ENCODE results near the gene RAC2. TPM values are rescaled to one million over a fixed set of nuclear protein-coding genes. Genes with fewer than 3 reads are reported as not detected.

RAC2 gene
- total and polyA plus RNA-seq, 2 of the 8 experiments (the other 6 are each of a cell fraction or from before 2014, with no cell fraction given) = 2.3 to 4.3 TPM

DNA sequence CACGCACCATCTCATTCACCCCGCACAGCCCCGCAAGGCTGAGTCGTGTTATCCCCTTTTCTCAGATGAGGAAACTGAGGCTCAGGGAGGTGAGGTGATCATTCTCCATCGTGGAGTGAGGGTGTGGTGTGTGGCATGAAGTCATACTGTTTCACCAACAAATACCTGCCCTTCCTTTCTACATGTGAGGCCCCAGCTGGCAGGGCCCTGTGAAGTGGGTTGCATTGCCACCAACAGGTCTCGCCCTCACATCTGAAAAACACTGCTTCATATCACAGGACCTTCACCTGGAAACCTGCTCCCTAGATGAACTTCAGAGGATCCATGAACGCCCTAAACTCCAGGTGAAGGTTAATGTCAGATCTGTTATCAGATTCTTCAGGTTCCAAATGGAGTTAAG lies 36.1 kb downstream of the RAC2 start (continued):
- TF ChIP-seq, protein P1, sequence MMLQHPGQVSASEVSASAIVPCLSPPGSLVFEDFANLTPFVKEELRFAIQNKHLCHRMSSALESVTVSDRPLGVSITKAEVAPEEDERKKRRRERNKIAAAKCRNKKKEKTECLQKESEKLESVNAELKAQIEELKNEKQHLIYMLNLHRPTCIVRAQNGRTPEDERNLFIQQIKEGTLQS (IDR thresholded peaks at IDR 0.05; ENCODE audit: insufficient read depth, low read depth, low read length) = no peak
- TF ChIP-seq TBP (IDR thresholded peaks at IDR 0.05; ENCODE audit: low read depth, low read length) (no peak), POLR2AphosphoS5 (IDR thresholded peaks at IDR 0.05; ENCODE audit: low read depth, low read length) (no peak), CBX8 (IDR thresholded peaks at IDR 0.05; ENCODE audit: borderline replicate concordance, low read depth, low read length) (no peak), RFX5 (IDR thresholded peaks at IDR 0.05; ENCODE audit: borderline replicate concordance, low read depth, low read length) (no peak), POLR2A (IDR thresholded peaks at IDR 0.05; ENCODE audit: control extremely low read depth in 1 of 2, low read depth in 2 of 2, low read length in 2 of 2) (no peak)
